Activated T-helper 2 cell treated with anti-CD3 and anti-CD28 coated beads, Interferon-gamma antibody, Interleukin-2, Interleukin-4, amounts not matched to agents 10 μg/mL and 5 μg/mL and 100 μg/mL, durations not matched to agents 14 hours and 24 hours and 36 hours (primary cell): Measurements from ENCODE around the gene OR4K17. TPM values are rescaled to one million over a fixed set of nuclear protein-coding genes. Genes with fewer than 3 reads are reported as not detected.
"Not testable (repeated sequence)": the region's sequence is repeated elsewhere in the genome, so short reads cannot be mapped to it uniquely, and the experiment has no call there.

ENCODE experiments used
- DNase-seq: peaks from one replicate; pipeline ENCODE4 v3.0.0; 2021; ENCODE audit warnings: low spot score
- H3K27ac Mint-ChIP-seq: one replicate; pipeline ENCODE4 v1.8.0; 2021; ENCODE audit warnings: mixed read lengths
- H3K27me3 Mint-ChIP-seq: one replicate; pipeline ENCODE4 v1.8.0; 2021; ENCODE audit warnings: low read depth, mixed read lengths
- H3K36me3 Mint-ChIP-seq: one replicate; pipeline ENCODE4 v1.8.0; 2021; ENCODE audit warnings: low read depth, mixed read lengths
- H3K4me1 Mint-ChIP-seq: one replicate; pipeline ENCODE4 v1.8.0; 2021; ENCODE audit warnings: low read depth, mixed read lengths
- H3K4me3 Mint-ChIP-seq: one replicate; pipeline ENCODE4 v1.8.0; 2021; ENCODE audit warnings: low read depth, mild to moderate bottlenecking, moderate library complexity, mixed read lengths
- H3K9me3 Mint-ChIP-seq: one replicate; pipeline ENCODE4 v1.8.0; 2021; ENCODE audit warnings: mixed read lengths
- intact Hi-C: fragments of 100-400 bp; cut with micrococcal nuclease; formaldehyde crosslinking; loops from one replicate; pipeline ENCODE4 v1.15.1; 2023
- total RNA-seq: library from RNA; stranded (reverse); gene quantifications from 2 replicates; pipeline ENCODE4 v1.2.3, GENCODE V29; 2022

OR4K17 gene, protein sequence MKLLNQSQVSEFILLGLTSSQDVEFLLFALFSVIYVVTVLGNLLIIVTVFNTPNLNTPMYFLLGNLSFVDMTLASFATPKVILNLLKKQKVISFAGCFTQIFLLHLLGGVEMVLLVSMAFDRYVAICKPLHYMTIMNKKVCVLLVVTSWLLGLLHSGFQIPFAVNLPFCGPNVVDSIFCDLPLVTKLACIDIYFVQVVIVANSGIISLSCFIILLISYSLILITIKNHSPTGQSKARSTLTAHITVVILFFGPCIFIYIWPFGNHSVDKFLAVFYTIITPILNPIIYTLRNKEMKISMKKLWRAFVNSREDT
- total RNA-seq: not detected in 2 replicates

DNA sequence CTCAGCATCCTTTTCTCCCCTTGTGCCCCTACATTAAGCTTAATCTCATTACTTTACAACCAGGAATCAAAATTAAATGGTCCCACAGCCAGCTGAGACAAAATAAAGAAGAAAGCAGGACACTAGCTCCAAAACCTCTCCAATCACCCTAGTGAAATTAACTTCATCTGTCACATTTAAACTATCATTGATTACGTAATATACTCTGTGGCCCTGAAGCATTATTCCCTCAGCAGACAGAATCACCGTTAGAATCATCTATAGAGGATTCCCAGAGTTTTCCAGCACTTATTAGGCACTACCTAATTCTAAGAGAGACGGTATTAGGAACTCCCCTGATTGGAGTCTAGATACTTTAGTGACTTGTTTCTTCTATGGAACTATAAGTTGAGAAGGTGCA, at the start of gene OR4K17:
Gene OR4K17, plus strand, starts transcription at position 302 of the 400 bp plus-strand sequence. CDS start 6,761 bp downstream, outside the sequence.
- Mint-ChIP-seq H3K27me3 (no peaks in the 10 kb centered on the region), H3K36me3 (no peaks in the 10 kb centered on the region), H3K4me3 (no peak within 1 kb of the TSS), H3K27ac (no peak within 1 kb of the TSS), H3K9me3 (no peaks in the 10 kb centered on the region), H3K4me1 (no peaks in the 10 kb centered on the region)
- no peak for DNase-seq
- intact Hi-C loops: no loop called here

DNA sequence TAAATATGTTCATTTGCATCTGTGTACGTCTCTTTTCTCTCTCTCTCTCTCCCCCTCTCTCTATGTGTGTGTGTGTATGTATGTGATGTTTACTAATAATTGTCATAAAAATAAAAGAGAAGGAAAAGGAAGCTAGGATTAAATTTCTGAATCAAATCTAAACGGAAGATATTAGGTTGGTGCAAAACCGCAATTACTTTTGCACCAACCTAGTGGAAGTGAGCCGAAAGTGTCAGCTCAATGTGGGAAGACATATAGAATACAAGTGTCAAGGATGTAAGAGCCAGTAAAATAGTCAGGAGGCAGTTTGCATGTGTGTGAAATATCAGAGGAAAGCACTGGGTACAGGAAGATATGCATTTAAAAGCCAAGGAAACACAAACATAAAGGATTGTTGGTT, 18.5 kb upstream of the OR4K17 start:
- Mint-ChIP-seq H3K4me3 (no peak overlapping the region), H3K9me3 (no peaks in the 10 kb centered on the region), H3K27ac (no peak overlapping the region), H3K36me3 (no peaks in the 10 kb centered on the region), H3K4me1 (no peaks in the 10 kb centered on the region), H3K27me3 (no peaks in the 10 kb centered on the region)
- intact Hi-C loops: no loop called here
- DNase-seq: no peak

DNA sequence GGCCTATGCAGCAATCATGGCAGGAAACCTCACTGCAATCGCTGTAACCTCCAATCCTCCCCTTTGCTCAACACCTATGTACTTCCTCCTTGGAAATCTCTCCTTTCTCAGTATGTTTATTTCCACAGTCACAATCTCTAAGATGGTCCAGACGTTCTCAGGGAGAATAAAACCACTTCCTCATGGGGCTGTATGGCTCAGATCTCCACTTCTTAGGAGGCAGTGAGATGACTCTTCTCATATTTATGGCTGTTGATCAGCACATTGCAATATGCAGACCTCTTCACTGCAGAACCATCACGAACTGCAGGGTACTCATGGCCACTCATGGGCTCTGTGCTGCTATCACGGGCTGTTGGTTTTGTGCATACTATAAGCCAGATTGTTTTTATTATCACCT, 17.1 kb upstream of the OR4K17 start:
- no peaks in the 10 kb centered on the region for H3K9me3 Mint-ChIP-seq
- no peaks in the 10 kb centered on the region for H3K36me3 Mint-ChIP-seq

DNA sequence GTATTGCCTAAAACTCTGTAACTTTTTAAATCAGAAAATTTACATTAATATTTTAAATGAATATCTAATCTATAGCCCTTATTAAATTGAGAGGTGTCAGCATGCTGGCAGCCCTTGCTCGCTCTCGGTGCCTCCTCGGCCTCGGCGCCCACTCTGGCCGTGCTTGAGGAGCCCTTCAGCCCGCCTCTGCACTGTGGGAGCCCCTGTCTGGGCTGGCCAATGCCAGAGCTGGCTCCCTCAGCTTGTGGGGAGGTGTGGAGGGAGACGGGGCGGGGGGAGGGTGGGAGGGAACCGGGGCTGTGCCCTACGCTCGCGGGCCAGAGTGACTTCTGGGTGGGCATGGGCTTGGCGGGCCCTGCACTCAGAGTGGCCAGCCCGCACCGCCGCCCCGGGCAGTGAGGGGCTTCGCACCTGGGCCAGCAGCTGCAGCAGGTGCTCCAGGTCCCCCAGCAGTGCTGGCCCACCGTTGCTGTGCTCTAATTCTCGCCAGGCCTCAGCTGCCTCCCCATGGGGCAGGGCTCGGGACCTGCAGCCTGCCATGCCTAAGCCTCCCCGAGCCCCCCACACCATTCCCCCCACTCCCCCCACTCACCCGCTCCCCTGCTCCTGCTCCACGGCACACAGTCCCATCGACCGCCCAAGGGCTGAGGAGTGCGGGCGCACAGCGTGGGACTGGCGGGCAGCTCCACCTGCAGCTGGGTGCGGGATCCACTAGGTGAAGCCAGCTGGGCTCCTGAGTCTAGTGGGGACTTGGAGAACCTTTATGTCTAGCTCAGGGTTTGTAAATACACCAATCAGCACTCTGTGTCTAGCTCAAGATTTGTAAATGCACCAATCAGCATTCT, 11.4 kb upstream of the OR4K17 start:
- H3K27me3 Mint-ChIP-seq, H3K9me3 Mint-ChIP-seq, H3K4me3 Mint-ChIP-seq, intact Hi-C loops, H3K36me3 Mint-ChIP-seq, H3K27ac Mint-ChIP-seq, DNase-seq, H3K4me1 Mint-ChIP-seq: not testable (repeated sequence)

More for the DNA sequence above, 17.1 kb upstream of the OR4K17 start:
- intact Hi-C loops: no loop called here
- Mint-ChIP-seq H3K27ac (no peak overlapping the region), H3K27me3 (no peaks in the 10 kb centered on the region), H3K4me3 (no peak overlapping the region), H3K4me1 (no peaks in the 10 kb centered on the region)
- DNase-seq: no peak

DNA sequence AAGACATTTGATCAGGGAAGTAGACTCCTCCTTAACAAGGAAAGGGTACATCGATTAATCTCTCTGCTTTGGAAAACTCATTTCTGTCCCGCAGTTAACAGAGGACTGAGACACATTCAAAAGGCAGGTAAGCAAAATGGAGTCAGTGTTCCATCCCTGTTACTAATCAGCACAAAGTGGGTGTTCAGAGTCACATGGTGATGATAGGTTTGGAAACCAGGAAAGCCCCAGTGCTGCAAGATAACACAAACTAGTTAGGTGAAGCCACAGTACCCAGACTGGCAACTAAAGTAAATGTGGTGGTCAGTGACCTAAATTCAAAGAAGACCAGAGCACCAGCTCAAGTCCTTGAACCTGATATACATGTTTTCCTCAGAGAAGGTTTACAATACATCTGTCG, 1.8 kb downstream of the OR4K17 start:
- H3K9me3 Mint-ChIP-seq: peaks cover under 1% of the 10 kb centered on the region
- H3K27me3 Mint-ChIP-seq: no peaks in the 10 kb centered on the region
- no peaks in the 10 kb centered on the region for H3K4me1 Mint-ChIP-seq
- no peaks in the 10 kb centered on the region for H3K36me3 Mint-ChIP-seq
- H3K27ac Mint-ChIP-seq: no peak overlapping the region
- intact Hi-C loops: no loop called here
- no peak overlapping the region for H3K4me3 Mint-ChIP-seq
- DNase-seq: no peak

DNA sequence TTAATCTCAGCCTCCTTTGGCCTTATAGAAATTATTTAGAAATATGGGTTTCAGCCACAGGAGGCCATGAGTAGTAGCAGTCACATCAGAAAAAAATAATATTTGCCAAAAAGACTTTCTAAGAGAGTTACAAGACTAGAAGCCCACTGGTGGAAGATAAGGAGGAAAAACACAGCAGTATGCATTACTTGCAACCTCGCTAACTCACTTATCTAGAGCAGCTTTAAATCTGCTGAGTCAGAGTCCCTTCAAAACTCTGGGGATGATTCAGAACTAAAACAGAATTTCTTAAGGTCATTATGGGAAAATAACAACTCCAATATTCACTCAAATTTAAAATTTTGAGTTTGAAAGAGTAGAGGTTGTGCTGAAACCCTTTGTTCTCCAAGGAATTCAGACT, 6.2 kb downstream of the OR4K17 start:
- Mint-ChIP-seq H3K9me3 (peaks cover 21% of the 10 kb centered on the region), H3K4me3 (no peak overlapping the region), H3K4me1 (no peaks in the 10 kb centered on the region), H3K36me3 (no peaks in the 10 kb centered on the region), H3K27me3 (no peaks in the 10 kb centered on the region), H3K27ac (no peak overlapping the region)
- intact Hi-C loops: no loop called here
- DNase-seq: no peak

DNA sequence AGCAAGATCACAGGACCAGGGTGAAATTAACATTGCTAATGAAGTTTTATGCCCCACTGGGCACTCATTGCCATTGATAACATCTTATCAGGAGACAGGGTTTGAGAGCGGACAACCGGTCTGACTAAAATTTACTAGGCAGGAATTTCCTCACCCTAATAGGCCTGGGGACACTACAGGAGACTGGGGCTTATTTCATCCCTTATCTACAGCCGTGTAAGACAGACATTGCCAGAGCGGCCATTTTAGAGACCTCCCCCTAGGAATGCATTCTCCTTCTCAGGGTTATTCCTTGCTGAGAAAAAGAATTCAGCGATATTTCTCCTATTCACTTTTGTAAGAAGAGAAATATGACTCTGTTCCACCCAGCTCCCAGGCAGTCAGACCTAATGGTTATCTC, 8.3 kb downstream of the OR4K17 start:
- no peaks in the 10 kb centered on the region for H3K27me3 Mint-ChIP-seq
- no peaks in the 10 kb centered on the region for H3K4me1 Mint-ChIP-seq
- no peak overlapping the region for H3K27ac Mint-ChIP-seq
- no peaks in the 10 kb centered on the region for H3K36me3 Mint-ChIP-seq
- H3K9me3 Mint-ChIP-seq: peaks cover 21% of the 10 kb centered on the region
- DNase-seq: no peak
- intact Hi-C loops: no loop called here
- no peak overlapping the region for H3K4me3 Mint-ChIP-seq

DNA sequence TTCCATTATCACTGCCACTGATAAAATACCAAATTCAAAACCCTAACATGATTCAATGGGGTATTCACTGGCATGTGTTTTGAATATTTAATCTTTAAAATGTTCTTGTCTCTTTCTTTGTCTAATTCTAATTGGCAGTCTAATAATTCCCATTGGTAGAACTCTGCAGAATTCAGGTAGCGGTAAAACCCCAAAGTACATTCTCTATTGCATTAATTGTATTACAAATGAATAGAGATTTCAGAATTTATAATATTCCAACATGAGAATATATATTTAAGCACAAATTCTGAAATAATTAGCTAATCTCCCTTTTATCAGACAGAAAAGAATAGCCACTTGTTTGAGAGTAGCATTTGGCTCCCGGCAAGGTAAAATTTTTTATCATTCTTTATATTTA, 28.0 kb downstream of the OR4K17 start, which contains the start of gene OR4N5:
Gene OR4N5, plus strand, starts transcription at position 301 of the 400 bp plus-strand sequence. CDS start 4,916 bp downstream, outside the sequence.
- intact Hi-C loops: no loop called here
- H3K27me3 Mint-ChIP-seq: no peaks in the 10 kb centered on the region
- H3K27ac Mint-ChIP-seq: no peak within 1 kb of the TSS
- no peak for DNase-seq
- no peaks in the 10 kb centered on the region for H3K9me3 Mint-ChIP-seq
- no peak within 1 kb of the TSS for H3K4me3 Mint-ChIP-seq
- no peaks in the 10 kb centered on the region for H3K4me1 Mint-ChIP-seq
- H3K36me3 Mint-ChIP-seq: no peaks in the 10 kb centered on the region

DNA sequence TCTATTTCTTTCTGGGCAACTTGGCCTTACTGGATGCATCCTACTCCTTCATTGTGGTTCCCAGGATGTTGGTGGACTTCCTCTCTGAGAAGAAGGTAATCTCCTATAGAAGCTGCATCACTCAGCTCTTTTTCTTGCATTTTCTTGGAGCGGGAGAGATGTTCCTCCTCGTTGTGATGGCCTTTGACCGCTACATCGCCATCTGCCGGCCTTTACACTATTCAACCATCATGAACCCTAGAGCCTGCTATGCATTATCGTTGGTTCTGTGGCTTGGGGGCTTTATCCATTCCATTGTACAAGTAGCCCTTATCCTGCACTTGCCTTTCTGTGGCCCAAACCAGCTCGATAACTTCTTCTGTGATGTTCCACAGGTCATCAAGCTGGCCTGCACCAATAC, 33.4 kb downstream of the OR4K17 start:
- Mint-ChIP-seq H3K27me3 (no peaks in the 10 kb centered on the region), H3K9me3 (no peaks in the 10 kb centered on the region), H3K4me3 (no peak overlapping the region), H3K4me1 (no peaks in the 10 kb centered on the region), H3K36me3 (no peaks in the 10 kb centered on the region), H3K27ac (no peak overlapping the region)
- intact Hi-C loops: no loop called here
- DNase-seq: no peak

DNA sequence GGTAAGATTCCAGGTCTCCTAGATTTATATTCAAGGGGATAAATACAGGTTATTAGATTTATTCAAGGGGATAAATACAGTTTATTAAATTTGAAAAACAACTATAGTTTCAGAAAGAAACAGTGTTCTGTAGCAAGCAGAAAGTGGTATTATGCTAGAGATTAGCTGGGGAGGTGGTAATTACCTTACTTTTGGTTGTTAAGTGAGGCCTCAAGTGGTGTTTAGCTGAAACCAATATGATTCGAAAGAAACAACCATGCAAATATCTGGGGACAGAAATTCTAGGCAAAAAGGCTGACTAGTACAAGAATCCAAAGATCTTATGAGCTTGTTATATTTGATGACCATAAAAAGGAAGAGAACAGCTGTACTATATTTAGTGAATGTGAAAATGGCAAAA, 34.3 kb downstream of the OR4K17 start:
- no peak overlapping the region for H3K27ac Mint-ChIP-seq
- DNase-seq: no peak

DNA sequence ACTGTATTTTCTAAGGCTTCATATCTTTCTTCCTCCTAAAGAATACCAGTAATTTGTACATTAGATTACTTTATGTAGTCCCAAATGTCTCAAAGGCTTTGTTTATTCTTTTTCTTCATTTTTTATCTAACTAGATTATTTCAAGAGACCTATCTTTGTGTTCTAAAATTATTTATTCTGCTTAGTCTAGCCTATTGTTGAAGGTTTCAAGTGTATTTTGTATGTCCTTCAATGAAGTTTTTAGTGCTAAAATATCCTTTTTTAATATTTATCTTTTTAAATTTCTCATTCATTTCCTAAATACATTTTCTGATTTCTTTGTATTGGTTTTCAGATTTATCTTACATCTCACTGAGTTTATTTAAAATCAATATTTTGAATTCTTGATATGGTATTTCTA, 53.9 kb downstream of the OR4K17 start:
- no peak overlapping the region for H3K27ac Mint-ChIP-seq

More for the DNA sequence above, 34.3 kb downstream of the OR4K17 start:
- Mint-ChIP-seq H3K36me3 (no peaks in the 10 kb centered on the region), H3K27me3 (no peaks in the 10 kb centered on the region), H3K9me3 (no peaks in the 10 kb centered on the region), H3K4me3 (no peak overlapping the region), H3K4me1 (no peaks in the 10 kb centered on the region)
- intact Hi-C loops: no loop called here

DNA sequence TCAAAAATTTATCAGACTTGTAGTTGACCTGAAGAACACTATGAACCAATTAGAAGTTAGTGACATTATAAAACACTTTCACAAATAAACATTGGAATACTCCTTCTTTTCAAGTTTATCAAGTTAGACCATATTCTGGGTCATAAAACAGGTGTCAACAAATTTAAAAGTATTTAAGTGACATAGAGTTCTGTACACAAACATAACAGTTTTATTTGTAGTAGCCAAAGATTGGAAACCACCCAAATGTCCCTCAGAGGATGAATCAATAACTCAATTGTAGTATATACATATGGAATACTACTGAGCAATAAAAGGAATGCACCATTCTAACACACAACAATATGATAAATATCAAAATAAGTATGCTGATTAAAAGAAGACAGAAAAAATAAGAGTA, 56.6 kb downstream of the OR4K17 start:
- H3K36me3 Mint-ChIP-seq: no peaks in the 10 kb centered on the region
- intact Hi-C loops: no loop called here
- no peak overlapping the region for H3K27ac Mint-ChIP-seq
- no peak for DNase-seq
- H3K4me3 Mint-ChIP-seq: no peak overlapping the region
- H3K4me1 Mint-ChIP-seq: no peaks in the 10 kb centered on the region
- H3K9me3 Mint-ChIP-seq: peaks cover 22% of the 10 kb centered on the region
- no peaks in the 10 kb centered on the region for H3K27me3 Mint-ChIP-seq

More for the DNA sequence above, 53.9 kb downstream of the OR4K17 start:
- no peaks in the 10 kb centered on the region for H3K4me1 Mint-ChIP-seq
- H3K4me3 Mint-ChIP-seq: no peak overlapping the region
- peaks cover 22% of the 10 kb centered on the region for H3K9me3 Mint-ChIP-seq
- H3K27me3 Mint-ChIP-seq: no peaks in the 10 kb centered on the region
- intact Hi-C loops: no loop called here
- no peak for DNase-seq
- H3K36me3 Mint-ChIP-seq: no peaks in the 10 kb centered on the region

DNA sequence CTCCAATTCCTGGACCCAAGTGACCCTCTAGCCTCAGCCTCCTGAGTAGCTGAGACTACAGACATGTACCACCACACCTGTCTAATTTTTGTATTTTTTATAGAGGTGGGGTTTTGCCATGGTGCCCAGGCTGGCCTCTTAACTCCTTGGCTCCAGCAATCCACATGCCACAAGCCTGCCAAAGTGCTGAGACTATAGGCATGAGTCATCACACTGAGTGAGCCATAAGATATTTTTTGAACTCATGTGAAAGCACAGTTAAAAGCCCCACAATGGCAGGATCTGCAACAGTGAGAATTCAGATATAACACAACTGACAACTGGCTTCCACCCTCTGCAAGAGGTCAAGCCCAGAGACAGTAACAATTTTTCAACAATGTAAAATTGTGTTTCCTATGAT, 59.3 kb downstream of the OR4K17 start:
- intact Hi-C loops, H3K4me1 Mint-ChIP-seq, H3K4me3 Mint-ChIP-seq, H3K27me3 Mint-ChIP-seq, DNase-seq, H3K36me3 Mint-ChIP-seq, H3K27ac Mint-ChIP-seq: not testable (repeated sequence)
- peaks cover 10% of the 10 kb centered on the region for H3K9me3 Mint-ChIP-seq
